Smooth muscle cell (in vitro differentiated cells): Measurements from ENCODE around the gene UMAD1. TPM values are rescaled to one million over a fixed set of nuclear protein-coding genes. Genes with fewer than 3 reads are reported as not detected.

Experiments used
- DNase-seq: peaks from one replicate; lab custom pipeline; 2025; ENCODE audit not compliant: unreplicated experiment; lab: John Stamatoyannopoulos, UW
- H2AFZ ChIP-seq: fragments of 200-600 bp; sonication (generic); 2 replicates; pipeline ENCODE4 v1.6.0; 2016; ENCODE audit warnings: antibody characterized with exemption, low read depth, mild to moderate bottlenecking
- H3F3A ChIP-seq: fragments of 200-600 bp; sonication (generic); 2 replicates; pipeline ENCODE4 v1.6.0; 2017; ENCODE audit warnings: antibody characterized with exemption, low read depth
- H3K27ac ChIP-seq: fragments of 200-600 bp; sonication (generic); 2 replicates; pipeline ENCODE4 v1.5.1; 2016; ENCODE audit warnings: low read depth, mild to moderate bottlenecking
- H3K27me3 ChIP-seq: fragments of 200-600 bp; sonication (generic); 2 replicates; pipeline ENCODE4 v1.6.1; 2016; ENCODE audit warnings: low read depth, mild to moderate bottlenecking
- H3K36me3 ChIP-seq: fragments of 200-600 bp; sonication (generic); 2 replicates; pipeline ENCODE4 v1.5.1; 2016; ENCODE audit warnings: low read depth
- H3K4me1 ChIP-seq: fragments of 200-600 bp; sonication (generic); 2 replicates; pipeline ENCODE4 v1.5.1; 2016; ENCODE audit warnings: low read depth
- H3K4me2 ChIP-seq: fragments of 200-600 bp; sonication (generic); 2 replicates; pipeline ENCODE4 v1.6.0; 2016; ENCODE audit warnings: mild to moderate bottlenecking
- H3K4me3 ChIP-seq: fragments of 200-600 bp; sonication (generic); 2 replicates; pipeline ENCODE4 v1.5.1; 2016; ENCODE audit warnings: mild to moderate bottlenecking
- H3K79me2 ChIP-seq: fragments of 200-600 bp; sonication (generic); 2 replicates; pipeline ENCODE4 v1.6.0; 2016; ENCODE audit warnings: low read depth, mild to moderate bottlenecking
- H3K9ac ChIP-seq: fragments of 200-600 bp; sonication (generic); 2 replicates; pipeline ENCODE4 v1.6.0; 2016; ENCODE audit warnings: low read depth
- H3K9me3 ChIP-seq: fragments of 200-600 bp; sonication (generic); replicated peaks from 2 replicates; pipeline ENCODE4 v1.5.1; 2016; ENCODE audit warnings: low read depth
- H4K20me1 ChIP-seq: fragments of 200-600 bp; sonication (generic); 2 replicates; pipeline ENCODE4 v1.6.0; 2016; ENCODE audit warnings: low read depth
- WGBS: methylation state at CpG from one replicate; pipeline ENCODE4 v1.1.7; 2016; ENCODE audit warnings: low lambda C conversion rate; 5-methylcytosine and 5-hydroxymethylcytosine counted together
- polyA plus RNA-seq: library from polyadenylated mRNA; unstranded; fragments of >200 nt; fragmentation: Nextera tagmentation; extraction: Ambion mirVana; gene quantifications from 2 replicates; pipeline ENCODE4 v1.2.1, GENCODE V29; 2016
- total RNA-seq: library from RNA; depleted of rRNA; stranded (reverse); fragments of >200 nt; gene quantifications from 2 replicates; pipeline ENCODE4 v1.2.3, GENCODE V29; 2014
- TF ChIP-seq, protein P1 (sequence below): fragments of 200-600 bp; sonication (generic); IDR thresholded peaks from 2 replicates; pipeline ENCODE4 v1.5.1; 2017; ENCODE audit warnings: borderline replicate concordance, mild to moderate bottlenecking, antibody characterized with exemption; ENCODE audit not compliant: insufficient read depth, poor library complexity, severe bottlenecking

The UMAD1 gene
- total and polyA plus RNA-seq, 2 experiments from 2014 or later, result 13.7 to 24.3 TPM

DNA sequence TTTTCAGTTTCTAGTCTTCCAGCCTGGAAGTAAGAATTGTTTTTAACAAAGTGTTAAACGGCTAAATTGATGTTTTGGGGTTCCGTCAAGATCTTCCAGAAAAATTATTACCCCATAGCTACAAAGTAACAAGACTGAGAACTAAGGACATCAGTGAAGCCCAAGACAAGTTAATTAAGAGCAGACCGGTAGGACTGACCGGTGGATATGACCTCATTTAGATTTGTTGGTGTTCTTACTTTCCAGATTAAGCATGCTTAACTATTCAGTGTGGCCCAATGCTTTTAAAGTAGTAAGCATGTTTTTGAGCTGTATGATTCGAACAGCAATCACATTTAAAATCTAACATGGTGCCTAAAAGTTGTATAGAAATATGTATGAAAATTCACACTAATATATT is 151.0 kb downstream of the UMAD1 start:
- Histone ChIP-seq H3K9ac (no peak overlapping the region), H3K27ac (peak overlapping the region; percentile 61), H3K27me3 (no peaks in the 10 kb centered on the region), H3K9me3 (no peaks in the 10 kb centered on the region), H4K20me1 (no peaks in the 10 kb centered on the region), H3K4me2 (peak overlapping the region; percentile 51), H3K79me2 (no peaks in the 10 kb centered on the region), H3K4me1 (peaks cover 26% of the 10 kb centered on the region), H2AFZ (no peak overlapping the region), H3K4me3 (no peak overlapping the region), H3F3A (peaks cover 25% of the 10 kb centered on the region), H3K36me3 (no peaks in the 10 kb centered on the region)
- no peak for DNase-seq
- WGBS, result 41% methylated on average over 5 of the region's 5 CpGs
- TF ChIP-seq, protein P1, sequence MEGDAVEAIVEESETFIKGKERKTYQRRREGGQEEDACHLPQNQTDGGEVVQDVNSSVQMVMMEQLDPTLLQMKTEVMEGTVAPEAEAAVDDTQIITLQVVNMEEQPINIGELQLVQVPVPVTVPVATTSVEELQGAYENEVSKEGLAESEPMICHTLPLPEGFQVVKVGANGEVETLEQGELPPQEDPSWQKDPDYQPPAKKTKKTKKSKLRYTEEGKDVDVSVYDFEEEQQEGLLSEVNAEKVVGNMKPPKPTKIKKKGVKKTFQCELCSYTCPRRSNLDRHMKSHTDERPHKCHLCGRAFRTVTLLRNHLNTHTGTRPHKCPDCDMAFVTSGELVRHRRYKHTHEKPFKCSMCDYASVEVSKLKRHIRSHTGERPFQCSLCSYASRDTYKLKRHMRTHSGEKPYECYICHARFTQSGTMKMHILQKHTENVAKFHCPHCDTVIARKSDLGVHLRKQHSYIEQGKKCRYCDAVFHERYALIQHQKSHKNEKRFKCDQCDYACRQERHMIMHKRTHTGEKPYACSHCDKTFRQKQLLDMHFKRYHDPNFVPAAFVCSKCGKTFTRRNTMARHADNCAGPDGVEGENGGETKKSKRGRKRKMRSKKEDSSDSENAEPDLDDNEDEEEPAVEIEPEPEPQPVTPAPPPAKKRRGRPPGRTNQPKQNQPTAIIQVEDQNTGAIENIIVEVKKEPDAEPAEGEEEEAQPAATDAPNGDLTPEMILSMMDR, result no peak

GRCh38 chr7:7792056-7792455 is 151.5 kb downstream of the UMAD1 start:
- Histone ChIP-seq H4K20me1 (no peaks in the 10 kb centered on the region), H3K4me3 (no peak overlapping the region), H3K9ac (no peak overlapping the region), H3K36me3 (no peaks in the 10 kb centered on the region), H2AFZ (no peak overlapping the region), H3K27ac (peak overlapping the region; percentile 61), H3K9me3 (no peaks in the 10 kb centered on the region), H3K79me2 (no peaks in the 10 kb centered on the region), H3K27me3 (no peaks in the 10 kb centered on the region), H3K4me2 (peak overlapping the region; percentile 51), H3F3A (peaks cover 25% of the 10 kb centered on the region), H3K4me1 (peaks cover 26% of the 10 kb centered on the region)
- WGBS, result 73% methylated on average over 1 of the region's 1 CpG
- DNase-seq, result no peak
- TF ChIP-seq, protein P1, result no peak

DNA sequence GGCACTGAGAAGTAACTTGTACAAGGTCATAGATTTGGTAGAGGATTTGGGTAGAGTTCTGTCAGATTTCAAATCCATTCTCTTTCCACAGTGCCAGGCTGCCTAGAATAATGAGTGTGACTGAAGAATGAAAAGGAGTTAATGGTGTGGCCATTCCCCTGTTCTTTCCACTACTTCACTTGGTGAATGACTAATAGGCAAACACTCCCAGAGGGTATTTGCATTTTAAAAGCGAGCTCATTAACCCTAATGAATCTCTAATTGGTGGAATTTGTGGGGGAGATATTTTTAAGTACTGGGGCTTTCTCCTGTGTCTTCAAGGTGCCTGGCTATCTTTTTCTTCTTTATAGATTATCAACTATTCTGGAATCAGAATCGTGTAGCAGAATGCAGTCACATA is 152.7 kb downstream of the UMAD1 start:
- H3K9me3 ChIP-seq, result no peaks in the 10 kb centered on the region
- peaks cover 26% of the 10 kb centered on the region for H3K4me1 ChIP-seq
- DNase-seq, result no peak
- peak overlapping the region; percentile 31 for H3K4me2 ChIP-seq
- H3K79me2 ChIP-seq, result no peaks in the 10 kb centered on the region
- H3F3A ChIP-seq, result peaks cover 25% of the 10 kb centered on the region
- no peaks in the 10 kb centered on the region for H4K20me1 ChIP-seq
- TF ChIP-seq, protein P1, result no peak
- H3K27me3 ChIP-seq, result no peaks in the 10 kb centered on the region
- no peak overlapping the region for H3K4me3 ChIP-seq
- peak overlapping the region; percentile 61 for H3K27ac ChIP-seq
- H3K9ac ChIP-seq, result no peak overlapping the region
- H3K36me3 ChIP-seq, result no peaks in the 10 kb centered on the region
- WGBS, result 12% methylated on average over 2 of the region's 2 CpGs
- no peak overlapping the region for H2AFZ ChIP-seq

GRCh38 chr7:7793921-7794320 is 153.4 kb downstream of the UMAD1 start:
- no peak overlapping the region for H3K4me3 ChIP-seq
- no peak for DNase-seq
- H3K4me2 ChIP-seq, result peak overlapping the region; percentile 31
- peak overlapping the region; percentile 82 for H3K27ac ChIP-seq
- no peaks in the 10 kb centered on the region for H4K20me1 ChIP-seq
- no peaks in the 10 kb centered on the region for H3K27me3 ChIP-seq
- peaks cover 25% of the 10 kb centered on the region for H3F3A ChIP-seq
- no peaks in the 10 kb centered on the region for H3K9me3 ChIP-seq
- no peaks in the 10 kb centered on the region for H3K36me3 ChIP-seq
- TF ChIP-seq, protein P1, result no peak
- 70% methylated on average over 1 of the region's 1 CpG for WGBS
- no peak overlapping the region for H3K9ac ChIP-seq
- H3K79me2 ChIP-seq, result no peaks in the 10 kb centered on the region
- H2AFZ ChIP-seq, result no peak overlapping the region
- H3K4me1 ChIP-seq, result peaks cover 26% of the 10 kb centered on the region
